ENCODE measurements around the gene SPATC1L. TPM values are rescaled to one million over a fixed set of nuclear protein-coding genes. Genes with fewer than 3 reads are reported as not detected.
A peak's percentile ranks its signal among the peaks of the same experiment; 100 is the strongest.

The SPATC1L gene
- 14.8 and 20.6 TPM in 2 replicates for polyA plus RNA-seq
- 9.4 and 10.7 TPM in 2 replicates for polyA minus RNA-seq

GRCh38 chr21:46183910-46184624 lies at the start of gene SPATC1L:
Gene SPATC1L (minus strand): TSS chr21:46184459. CDS start chr21:46182816, 1,643 bp downstream.
- Histone ChIP-seq H3K9me3 (ENCODE audit: low read length) (no peaks in the 10 kb centered on the region), H4K20me1 (ENCODE audit: insufficient read depth) (no peaks in the 10 kb centered on the region), H3K27me3 (ENCODE audit: insufficient read depth, low read depth, low read length) (no peaks in the 10 kb centered on the region), H3K9me2 (ENCODE audit: insufficient read depth, low read length) (no peaks in the 10 kb centered on the region), H3K4me2 (ENCODE audit: low read length) (peak within 1 kb of the TSS; percentile 91), H3K79me2 (replicated peaks; ENCODE audit: insufficient read depth, low read length) (no peaks in the 10 kb centered on the region), H3K36me3 (ENCODE audit: insufficient read depth, low read length) (no peaks in the 10 kb centered on the region), H3K9ac (ENCODE audit: low read length) (peak within 1 kb of the TSS; percentile 94), H3F3A (ENCODE audit: insufficient read depth, low read length, poor library complexity, severe bottlenecking) (no peaks in the 10 kb centered on the region), H3K27ac (ENCODE audit: low read length) (peak within 1 kb of the TSS; percentile 99), H2AFZ (ENCODE audit: low read depth, low read length) (peak within 1 kb of the TSS; percentile 76), H3K4me3 (ENCODE audit: low read length) (peak within 1 kb of the TSS; percentile 83)
- TF ChIP-seq MXI1 (conservative IDR thresholded peaks at IDR 0.05; ENCODE audit: poor library complexity, severe bottlenecking), result peak; percentile 39
- TF ChIP-seq, protein P1, sequence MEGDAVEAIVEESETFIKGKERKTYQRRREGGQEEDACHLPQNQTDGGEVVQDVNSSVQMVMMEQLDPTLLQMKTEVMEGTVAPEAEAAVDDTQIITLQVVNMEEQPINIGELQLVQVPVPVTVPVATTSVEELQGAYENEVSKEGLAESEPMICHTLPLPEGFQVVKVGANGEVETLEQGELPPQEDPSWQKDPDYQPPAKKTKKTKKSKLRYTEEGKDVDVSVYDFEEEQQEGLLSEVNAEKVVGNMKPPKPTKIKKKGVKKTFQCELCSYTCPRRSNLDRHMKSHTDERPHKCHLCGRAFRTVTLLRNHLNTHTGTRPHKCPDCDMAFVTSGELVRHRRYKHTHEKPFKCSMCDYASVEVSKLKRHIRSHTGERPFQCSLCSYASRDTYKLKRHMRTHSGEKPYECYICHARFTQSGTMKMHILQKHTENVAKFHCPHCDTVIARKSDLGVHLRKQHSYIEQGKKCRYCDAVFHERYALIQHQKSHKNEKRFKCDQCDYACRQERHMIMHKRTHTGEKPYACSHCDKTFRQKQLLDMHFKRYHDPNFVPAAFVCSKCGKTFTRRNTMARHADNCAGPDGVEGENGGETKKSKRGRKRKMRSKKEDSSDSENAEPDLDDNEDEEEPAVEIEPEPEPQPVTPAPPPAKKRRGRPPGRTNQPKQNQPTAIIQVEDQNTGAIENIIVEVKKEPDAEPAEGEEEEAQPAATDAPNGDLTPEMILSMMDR (IDR thresholded peaks at IDR 0.05; ENCODE audit: poor library complexity, severe bottlenecking), result no peak
- TF ChIP-seq EP300 (conservative IDR thresholded peaks at IDR 0.05; ENCODE audit: poor library complexity, severe bottlenecking), result no peak
- no peak for TF ChIP-seq EZH2 (IDR thresholded peaks at IDR 0.05; ENCODE audit: borderline replicate concordance, insufficient read depth, low read length, poor library complexity, severe bottlenecking)
- TF ChIP-seq TAF1 (IDR thresholded peaks at IDR 0.05; ENCODE audit: low read depth), result no peak
- peak; percentile 63 for TF ChIP-seq POLR2AphosphoS5 (IDR thresholded peaks at IDR 0.05)
- TF ChIP-seq REST (IDR thresholded peaks at IDR 0.05; ENCODE audit: borderline replicate concordance), result no peak
- peak; percentile 19 for TF ChIP-seq RAD21 (conservative IDR thresholded peaks at IDR 0.05)
- peak; percentile 30 for TF ChIP-seq SMC3 (conservative IDR thresholded peaks at IDR 0.05; ENCODE audit: poor library complexity)

GRCh38 chr21:46229923-46230260 lies 45.6 kb upstream of the SPATC1L start:
- H3K4me2 ChIP-seq (ENCODE audit: low read length), result peak overlapping the region; percentile 33
- no peaks in the 10 kb centered on the region for H3K9me2 ChIP-seq (ENCODE audit: insufficient read depth, low read length)
- no peak for TF ChIP-seq RAD21 (conservative IDR thresholded peaks at IDR 0.05)
- TF ChIP-seq TAF1 (IDR thresholded peaks at IDR 0.05; ENCODE audit: low read depth), result no peak
- no peak for TF ChIP-seq REST (IDR thresholded peaks at IDR 0.05; ENCODE audit: borderline replicate concordance)
- no peak for TF ChIP-seq MXI1 (conservative IDR thresholded peaks at IDR 0.05; ENCODE audit: poor library complexity, severe bottlenecking)
- TF ChIP-seq EZH2 (IDR thresholded peaks at IDR 0.05; ENCODE audit: borderline replicate concordance, insufficient read depth, low read length, poor library complexity, severe bottlenecking), result no peak
- TF ChIP-seq POLR2AphosphoS5 (IDR thresholded peaks at IDR 0.05), result no peak
- peaks cover 33% of the 10 kb centered on the region for H3K79me2 ChIP-seq (replicated peaks; ENCODE audit: insufficient read depth, low read length)
- H3K27me3 ChIP-seq (ENCODE audit: insufficient read depth, low read depth, low read length), result no peaks in the 10 kb centered on the region
- peak overlapping the region; percentile 69 for H3K9ac ChIP-seq (ENCODE audit: low read length)
- peaks cover 20% of the 10 kb centered on the region for H3K36me3 ChIP-seq (ENCODE audit: insufficient read depth, low read length)
- peak overlapping the region; percentile 68 for H3K27ac ChIP-seq (ENCODE audit: low read length)
- peak overlapping the region; percentile 56 for H2AFZ ChIP-seq (ENCODE audit: low read depth, low read length)
- peak overlapping the region; percentile 78 for H3K4me3 ChIP-seq (ENCODE audit: low read length)
- H3K9me3 ChIP-seq (ENCODE audit: low read length), result no peaks in the 10 kb centered on the region
- no peaks in the 10 kb centered on the region for H3F3A ChIP-seq (ENCODE audit: insufficient read depth, low read length, poor library complexity, severe bottlenecking)
- H4K20me1 ChIP-seq (ENCODE audit: insufficient read depth), result no peaks in the 10 kb centered on the region
